Sigmoid colon (tissue), 7 donors: ENCODE data around the gene PTPRD. TPM values are rescaled to one million over a fixed set of nuclear protein-coding genes. Genes with fewer than 3 reads are reported as not detected.

Experiments used
- DNase-seq: peaks from one replicate; pipeline ENCODE4 v3.0.0-alpha.2; 2019
- H3K27ac ChIP-seq, 4 donors: fragments of 200-600 bp; sonication (generic); one replicate each; pipeline ENCODE4 v1.5.1; 2016 to 2019; ENCODE audit warnings: mild to moderate bottlenecking in 1 of 4
- H3K27me3 ChIP-seq, 3 donors: fragments of 200-600 bp; sonication (generic); one replicate each; pipeline ENCODE4 v1.5.1; 2019; ENCODE audit warnings: mild to moderate bottlenecking in 1 of 3
- H3K36me3 ChIP-seq, 4 donors: fragments of 200-600 bp; sonication (generic); one replicate each; pipeline ENCODE4 v1.5.1; 2016 to 2019
- H3K4me1 ChIP-seq, 4 donors: fragments of 200-600 bp; sonication (generic); one replicate each; pipeline ENCODE4 v1.5.1; 2017 to 2019
- H3K4me3 ChIP-seq, 4 donors: fragments of 200-600 bp; sonication (generic); one replicate each; pipeline ENCODE4 v1.5.1; 2017 to 2019; ENCODE audit warnings: mild to moderate bottlenecking in 2 of 4, moderate library complexity in 1 of 4
- H3K9me3 ChIP-seq, 4 donors: fragments of 200-600 bp in 3 of 4; sonication (generic) in 3 of 4; one replicate each; pipeline versions ENCODE4 v1.5.1 to v1.6.1; 2013 to 2019
- CTCF ChIP-seq, 4 experiments: fragments of 450-650 bp in 3 of 4; fragments of 200-600 bp in 1 of 4; IDR thresholded peaks; one replicate each; pipeline ENCODE4 v1.5.1; 2016 to 2019; ENCODE audit warnings: antibody characterized with exemption in 4 of 4, mild to moderate bottlenecking in 3 of 4, moderate library complexity in 2 of 4
- EP300 ChIP-seq, 4 donors: sonication (generic); formaldehyde crosslinking; IDR thresholded peaks; one replicate each; pipeline ENCODE4 v1.6.1; 2017; ENCODE audit warnings: antibody characterized with exemption in 4 of 4
- POLR2A ChIP-seq, 2 donors: fragments of 450-650 bp; IDR thresholded peaks; one replicate each; pipeline ENCODE4 v1.6.1; 2016; ENCODE audit warnings: antibody characterized with exemption in 2 of 2, mild to moderate bottlenecking in 2 of 2, moderate library complexity in 2 of 2
- POLR2AphosphoS5 ChIP-seq, 4 donors: sonication (generic); formaldehyde crosslinking; IDR thresholded peaks; one replicate each; pipeline ENCODE4 v1.6.1; 2017; ENCODE audit warnings: antibody characterized with exemption in 4 of 4
- WGBS, 2 donors: extraction: QIAGEN DNeasy Blood & Tissue Kit; methylation state at CpG; one replicate each; pipeline ENCODE4 v1.1.7; 2013; 5-methylcytosine and 5-hydroxymethylcytosine counted together
- intact Hi-C: fragments of 100-400 bp; cut with DNase I; formaldehyde crosslinking; loops from one replicate; pipeline ENCODE4 v1.15.1; 2023
- polyA plus RNA-seq, 3 donors: library from polyadenylated mRNA; stranded (reverse); fragments of 200-250 nt; gene quantifications; one replicate each; pipeline ENCODE4 v1.2.3, GENCODE V29; 2013
- total RNA-seq, 4 donors: library from RNA; depleted of rRNA; stranded (reverse); fragments of >200 nt; gene quantifications; one replicate each; pipeline ENCODE4 v1.1.0, GENCODE V29; 2016
- donor health status: healthy with polysubstance abuse.
- donor health status: Bipolar disorder and iron deficiency.
- donor health status: healthy.

The PTPRD gene
- total and polyA plus RNA-seq, 7 donors: 1.2 to 18.3 (median 6.3) TPM

GRCh38 chr9:9499546-9499945 lies 1113.3 kb downstream of the PTPRD start:
- intact Hi-C loops: no loop called here
- no peak for TF ChIP-seq POLR2A (IDR thresholded peaks at IDR 0.05)
- no peak for TF ChIP-seq EP300 (IDR thresholded peaks at IDR 0.05)
- no peak for TF ChIP-seq POLR2AphosphoS5 (IDR thresholded peaks at IDR 0.05)
- no peak for TF ChIP-seq CTCF (IDR thresholded peaks at IDR 0.05)
- no peak overlapping the region for H3K4me3 ChIP-seq
- no peaks in the 10 kb centered on the region for H3K27me3 ChIP-seq
- H3K27ac ChIP-seq: no peak overlapping the region
- H3K36me3 ChIP-seq: no peaks in the 10 kb centered on the region
- no peak for DNase-seq
- no peaks in the 10 kb centered on the region for H3K4me1 ChIP-seq
- no peaks in the 10 kb centered on the region for H3K9me3 ChIP-seq

GRCh38 chr9:9498846-9499245 lies 1114.0 kb downstream of the PTPRD start:
- H3K27ac ChIP-seq: no peak overlapping the region
- H3K4me3 ChIP-seq: no peak overlapping the region
- H3K4me1 ChIP-seq: no peaks in the 10 kb centered on the region
- DNase-seq: no peak
- H3K36me3 ChIP-seq: no peaks in the 10 kb centered on the region
- H3K9me3 ChIP-seq: no peaks in the 10 kb centered on the region
- intact Hi-C loops: no loop called here
- TF ChIP-seq POLR2AphosphoS5 (IDR thresholded peaks at IDR 0.05) (no peak), POLR2A (IDR thresholded peaks at IDR 0.05) (no peak), EP300 (IDR thresholded peaks at IDR 0.05) (no peak), CTCF (IDR thresholded peaks at IDR 0.05) (no peak)
- H3K27me3 ChIP-seq: no peaks in the 10 kb centered on the region
- WGBS, 2 donors: 60 to 77% methylated on average over 2 of the region's 2 CpGs

- 17 to 58% methylated on average over 3 of the region's 3 CpGs for WGBS, 2 donors
- Histone ChIP-seq H3K4me3 (no peak overlapping the region), H3K27ac (no peak overlapping the region), H3K4me1 (no peaks in the 10 kb centered on the region), H3K27me3 (no peaks in the 10 kb centered on the region), H3K36me3 (no peaks in the 10 kb centered on the region), H3K9me3 (no peaks in the 10 kb centered on the region)
- intact Hi-C loops: no loop called here
- TF ChIP-seq EP300 (IDR thresholded peaks at IDR 0.05): no peak
- TF ChIP-seq POLR2A (IDR thresholded peaks at IDR 0.05): no peak
- no peak for TF ChIP-seq POLR2AphosphoS5 (IDR thresholded peaks at IDR 0.05)
- no peak for TF ChIP-seq CTCF (IDR thresholded peaks at IDR 0.05)
- no peak for DNase-seq
Observed at GRCh38 chr9:9498128-9498527, 1114.7 kb downstream of the PTPRD start.

DNA sequence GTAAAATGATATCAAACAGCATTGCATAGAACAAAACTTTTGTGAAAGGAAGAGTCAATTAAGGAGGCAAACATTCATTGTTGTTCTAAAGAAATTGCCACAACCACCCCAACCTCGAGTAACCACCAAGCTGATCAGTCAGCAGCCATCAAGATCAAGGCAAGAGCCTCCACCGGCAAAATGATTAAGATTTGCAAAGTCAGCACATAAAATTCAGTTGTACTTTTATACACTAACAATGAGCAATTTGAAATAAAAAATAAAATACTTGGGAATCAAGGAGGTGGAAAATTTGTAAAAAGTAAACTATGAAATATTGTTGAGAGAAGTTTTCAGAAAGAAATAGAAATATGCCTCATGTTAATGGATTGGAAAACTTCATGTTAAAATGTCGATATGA lies 1118.5 kb downstream of the PTPRD start:
- H3K27ac ChIP-seq: no peak overlapping the region
- no peaks in the 10 kb centered on the region for H3K27me3 ChIP-seq
- no peak overlapping the region for H3K4me3 ChIP-seq
- WGBS, 2 donors: 48 to 60% methylated on average over 3 of the region's 3 CpGs
- H3K4me1 ChIP-seq: no peaks in the 10 kb centered on the region
- no peak for DNase-seq
- no peaks in the 10 kb centered on the region for H3K9me3 ChIP-seq
- TF ChIP-seq EP300 (IDR thresholded peaks at IDR 0.05) (no peak), POLR2AphosphoS5 (IDR thresholded peaks at IDR 0.05) (no peak), CTCF (IDR thresholded peaks at IDR 0.05) (no peak), POLR2A (IDR thresholded peaks at IDR 0.05) (no peak)
- intact Hi-C loops: no loop called here
- no peaks in the 10 kb centered on the region for H3K36me3 ChIP-seq

DNA sequence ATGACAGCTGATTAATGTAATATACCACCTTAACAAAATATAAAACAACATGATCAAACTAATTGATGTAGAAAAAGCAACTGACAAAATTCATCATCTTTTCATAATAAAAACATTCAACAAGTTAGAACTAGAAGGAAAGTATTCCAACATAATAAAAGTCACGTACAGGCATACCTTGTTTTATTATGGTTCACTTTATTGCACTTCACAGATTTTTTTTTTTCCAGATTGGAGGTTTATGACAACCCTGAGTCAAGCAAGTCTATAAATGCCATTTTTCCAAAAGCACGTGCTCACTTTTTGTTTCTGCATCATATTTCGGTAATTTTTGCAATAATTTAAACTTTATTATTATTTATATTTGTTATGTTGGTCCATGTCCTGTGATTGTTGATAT lies 1120.3 kb downstream of the PTPRD start:
- no peaks in the 10 kb centered on the region for H3K27me3 ChIP-seq
- WGBS, 2 donors: 18 to 69% methylated on average over 3 of the region's 3 CpGs
- intact Hi-C loops: no loop called here

More for the DNA sequence above, 1120.3 kb downstream of the PTPRD start:
- Histone ChIP-seq H3K27ac (no peak overlapping the region), H3K4me3 (no peak overlapping the region), H3K36me3 (no peaks in the 10 kb centered on the region), H3K9me3 (no peaks in the 10 kb centered on the region), H3K4me1 (no peaks in the 10 kb centered on the region)
- no peak for DNase-seq
- TF ChIP-seq EP300 (IDR thresholded peaks at IDR 0.05) (no peak), CTCF (IDR thresholded peaks at IDR 0.05) (no peak), POLR2AphosphoS5 (IDR thresholded peaks at IDR 0.05) (no peak), POLR2A (IDR thresholded peaks at IDR 0.05) (no peak)
